IPS DF 6.9 (cell line): Measurements from ENCODE around the gene TRERF1.
"Not testable (repeated sequence)": the region's sequence is repeated elsewhere in the genome, so short reads cannot be mapped to it uniquely, and the experiment has no call there.

Experiments used
- DNase-seq: peaks from one replicate; pipeline ENCODE4 v3.0.0-alpha.2; 2013; ENCODE audit warnings: low read depth, low spot score
- H3K27ac ChIP-seq: one replicate; pipeline ENCODE4 v1.5.1; 2013; ENCODE audit warnings: low read length, control low read depth
- H3K27me3 ChIP-seq: 2 replicates; pipeline ENCODE4 v1.6.1; 2013; ENCODE audit warnings: mild to moderate bottlenecking, low read length; ENCODE audit not compliant: control insufficient read depth, insufficient read depth
- H3K36me3 ChIP-seq: 2 replicates; pipeline ENCODE4 v1.6.1; 2013; ENCODE audit warnings: low read length; ENCODE audit not compliant: control insufficient read depth, insufficient read depth
- H3K4me1 ChIP-seq: 2 replicates; pipeline ENCODE4 v1.6.1; 2013; ENCODE audit warnings: low read length; ENCODE audit not compliant: control insufficient read depth, insufficient read depth
- H3K4me3 ChIP-seq: 2 replicates; pipeline ENCODE4 v1.5.1; 2013; ENCODE audit warnings: mild to moderate bottlenecking, low read length
- H3K9me3 ChIP-seq: 2 replicates; pipeline ENCODE4 v1.6.1; 2013; ENCODE audit warnings: low read length, inconsistent platforms; ENCODE audit not compliant: control insufficient read depth, insufficient read depth
- WGBS: extraction: QIAGEN DNeasy Blood & Tissue Kit; methylation state at CpG from one replicate; pipeline ENCODE4 v1.1.7; 2013; ENCODE audit warnings: mixed read lengths, missing lambda C conversion rate; ENCODE audit not compliant: insufficient read length, insufficient coverage; 5-methylcytosine and 5-hydroxymethylcytosine counted together

TRERF1 gene

DNA sequence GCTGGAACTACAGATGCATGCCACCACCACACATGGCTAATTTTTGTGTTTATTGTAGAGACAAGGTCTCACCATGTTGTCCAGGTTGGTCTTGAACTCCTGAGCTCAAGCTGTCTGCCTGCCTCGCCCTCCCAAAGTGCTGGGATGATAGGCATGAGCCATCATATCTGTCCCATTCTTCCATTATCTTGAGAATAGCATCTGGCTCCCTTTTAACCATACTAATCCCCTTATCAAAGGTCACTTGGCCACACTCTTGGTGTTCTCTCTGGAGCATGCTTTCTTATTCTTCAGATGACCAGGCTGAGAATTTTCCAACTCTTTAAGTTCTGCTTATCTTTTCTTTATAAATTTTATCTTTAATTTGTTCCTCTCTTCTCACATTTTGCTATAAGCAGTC is 15.9 kb upstream of the TRERF1 start:
- no peaks in the 10 kb centered on the region for H3K4me1 ChIP-seq
- H3K36me3 ChIP-seq, result no peaks in the 10 kb centered on the region
- DNase-seq, result no peak
- H3K9me3 ChIP-seq, result no peaks in the 10 kb centered on the region
- no CpG with 5 or more reads among the region's 1 CpG for WGBS
- no peaks in the 10 kb centered on the region for H3K27me3 ChIP-seq
- H3K4me3 ChIP-seq, result no peak overlapping the region
- H3K27ac ChIP-seq, result no peak overlapping the region

DNA sequence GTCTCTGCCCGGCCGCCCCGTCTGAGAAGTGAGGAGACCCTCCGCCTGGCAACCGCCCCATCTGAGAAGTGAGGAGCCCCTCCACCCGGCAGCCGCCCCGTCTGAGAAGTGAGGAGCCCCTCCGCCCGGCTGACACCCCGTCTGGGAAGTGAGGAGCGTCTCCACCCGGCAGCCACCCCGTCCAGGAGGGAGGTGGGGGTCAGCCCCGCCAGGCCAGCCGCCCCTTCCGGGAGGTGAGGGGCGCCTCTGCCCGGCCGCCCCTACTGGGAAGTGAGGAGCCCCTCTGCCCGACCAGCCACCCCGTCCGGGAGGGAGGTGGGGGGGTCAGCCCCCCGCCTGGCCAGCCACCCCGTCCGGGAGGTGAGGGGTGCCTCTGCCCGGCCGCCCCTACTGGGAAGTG is 14.7 kb upstream of the TRERF1 start:
- no CpG with 5 or more reads among the region's 28 CpGs for WGBS

DNA sequence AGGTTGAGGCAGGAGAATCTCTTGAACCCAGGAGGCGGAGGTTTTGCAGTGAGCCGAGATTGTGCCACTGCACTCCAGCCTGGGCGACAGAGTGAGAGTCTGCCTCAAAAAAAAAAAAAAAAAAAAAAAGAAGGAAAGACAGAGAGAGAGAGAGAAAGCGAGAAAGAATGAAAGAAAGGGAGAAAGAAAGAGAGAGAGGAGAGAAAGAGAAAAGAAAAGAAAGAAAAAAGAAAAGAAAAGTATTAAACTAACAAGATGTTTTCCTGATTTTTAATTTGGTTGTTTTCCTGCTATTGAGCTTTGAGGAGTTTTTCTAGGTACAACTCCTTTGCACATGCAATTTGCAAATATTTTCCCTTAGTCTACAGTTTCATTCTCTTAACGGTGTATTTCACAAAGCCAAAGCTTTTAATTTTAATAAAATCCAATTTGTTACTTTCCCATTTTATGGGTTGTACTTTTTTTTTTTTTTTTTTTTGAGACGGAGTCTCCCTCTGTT is 10.8 kb upstream of the TRERF1 start:
- H3K9me3 ChIP-seq, result no peaks in the 10 kb centered on the region
- H3K27ac ChIP-seq, result no peak overlapping the region
- H3K4me1 ChIP-seq, result no peaks in the 10 kb centered on the region
- DNase-seq, result no peak
- H3K4me3 ChIP-seq, result no peak overlapping the region
- H3K36me3 ChIP-seq, result no peaks in the 10 kb centered on the region
- H3K27me3 ChIP-seq, result no peaks in the 10 kb centered on the region
- no CpG with 5 or more reads among the region's 6 CpGs for WGBS

More for the DNA sequence above, 14.7 kb upstream of the TRERF1 start:
- not testable (repeated sequence) for H3K4me3 ChIP-seq, H3K27ac ChIP-seq, H3K9me3 ChIP-seq, H3K27me3 ChIP-seq, DNase-seq, H3K36me3 ChIP-seq, H3K4me1 ChIP-seq

DNA sequence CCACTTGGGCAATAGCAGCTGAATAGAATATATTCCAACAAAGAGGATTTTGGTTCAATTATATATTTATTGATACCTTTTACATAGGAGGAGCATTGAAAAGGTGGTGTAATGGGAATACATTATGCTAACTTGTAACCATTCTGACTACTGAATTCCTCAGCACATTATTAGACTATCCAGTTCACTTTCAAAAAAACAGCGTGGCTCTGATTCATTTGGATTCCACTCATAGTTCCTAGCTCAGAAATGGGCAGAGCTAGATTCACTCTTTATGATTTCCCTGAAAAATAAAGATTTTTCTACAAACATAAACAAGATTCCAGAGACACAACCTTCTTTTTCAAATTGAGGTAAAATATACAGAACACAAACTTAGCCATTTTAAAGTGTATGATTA is 9.2 kb upstream of the TRERF1 start:
- no peak for DNase-seq
- WGBS, result no CpG with 5 or more reads among the region's 1 CpG
- H3K4me1 ChIP-seq, result peaks cover 1% of the 10 kb centered on the region; the same call in 1 of the 2 replicates

DNA sequence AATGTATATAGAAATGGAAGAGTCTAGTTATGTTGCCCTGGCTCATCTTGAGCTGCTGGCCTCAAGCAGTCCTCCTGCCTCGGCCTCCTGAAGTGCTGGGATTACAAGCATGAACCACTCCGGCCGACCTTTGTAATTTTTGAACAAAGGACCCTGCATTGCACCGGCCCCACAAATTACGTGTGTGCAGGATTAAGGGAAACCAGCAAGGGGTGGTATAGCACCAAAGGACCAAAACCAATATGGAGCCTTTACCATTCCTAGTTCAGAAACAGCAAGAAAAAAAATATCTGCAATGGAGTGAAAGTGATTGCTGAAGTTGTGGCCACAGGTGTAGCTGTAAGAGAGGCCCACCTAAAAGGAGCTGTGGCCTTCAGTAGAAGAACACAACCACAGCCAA is 8.2 kb upstream of the TRERF1 start:
- no CpG with 5 or more reads among the region's 5 CpGs for WGBS
- no peak for DNase-seq
- Histone ChIP-seq H3K27me3 (no peaks in the 10 kb centered on the region), H3K36me3 (no peaks in the 10 kb centered on the region), H3K4me1 (peaks cover 1% of the 10 kb centered on the region; the same call in 1 of the 2 replicates), H3K27ac (no peak overlapping the region), H3K9me3 (no peaks in the 10 kb centered on the region), H3K4me3 (no peak overlapping the region)

More for the DNA sequence above, 9.2 kb upstream of the TRERF1 start:
- Histone ChIP-seq H3K4me3 (no peak overlapping the region), H3K36me3 (no peaks in the 10 kb centered on the region), H3K27ac (no peak overlapping the region), H3K9me3 (no peaks in the 10 kb centered on the region), H3K27me3 (no peaks in the 10 kb centered on the region)

DNA sequence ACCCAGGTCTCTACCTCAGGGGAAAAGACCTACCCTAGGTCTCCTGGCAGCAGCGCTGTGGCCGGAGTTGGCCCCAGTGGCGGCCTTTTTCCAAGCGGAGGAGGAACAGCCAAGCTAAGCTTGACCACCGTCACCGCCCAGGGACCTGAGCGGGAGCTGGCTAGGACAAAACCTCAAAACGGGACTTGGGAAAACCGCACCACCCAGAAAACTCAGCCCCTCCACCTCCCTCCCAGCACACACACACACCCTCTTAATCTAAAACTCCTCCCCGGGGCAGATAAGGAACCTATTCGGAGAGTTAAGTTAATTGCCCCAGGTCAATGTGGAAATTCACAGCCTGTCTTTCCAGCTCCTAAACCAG is 2.7 kb upstream of the TRERF1 start:
- H3K27me3 ChIP-seq, result no peaks in the 10 kb centered on the region
- no peak overlapping the region for H3K27ac ChIP-seq
- H3K4me1 ChIP-seq, result peaks cover 3% of the 10 kb centered on the region; the same call in 1 of the 2 replicates
- H3K4me3 ChIP-seq, result peak overlapping the region; percentile 2; the same call in 1 of the 2 replicates
- WGBS, result no CpG with 5 or more reads among the region's 11 CpGs
- no peaks in the 10 kb centered on the region for H3K36me3 ChIP-seq
- H3K9me3 ChIP-seq, result no peaks in the 10 kb centered on the region
- no peak for DNase-seq

DNA sequence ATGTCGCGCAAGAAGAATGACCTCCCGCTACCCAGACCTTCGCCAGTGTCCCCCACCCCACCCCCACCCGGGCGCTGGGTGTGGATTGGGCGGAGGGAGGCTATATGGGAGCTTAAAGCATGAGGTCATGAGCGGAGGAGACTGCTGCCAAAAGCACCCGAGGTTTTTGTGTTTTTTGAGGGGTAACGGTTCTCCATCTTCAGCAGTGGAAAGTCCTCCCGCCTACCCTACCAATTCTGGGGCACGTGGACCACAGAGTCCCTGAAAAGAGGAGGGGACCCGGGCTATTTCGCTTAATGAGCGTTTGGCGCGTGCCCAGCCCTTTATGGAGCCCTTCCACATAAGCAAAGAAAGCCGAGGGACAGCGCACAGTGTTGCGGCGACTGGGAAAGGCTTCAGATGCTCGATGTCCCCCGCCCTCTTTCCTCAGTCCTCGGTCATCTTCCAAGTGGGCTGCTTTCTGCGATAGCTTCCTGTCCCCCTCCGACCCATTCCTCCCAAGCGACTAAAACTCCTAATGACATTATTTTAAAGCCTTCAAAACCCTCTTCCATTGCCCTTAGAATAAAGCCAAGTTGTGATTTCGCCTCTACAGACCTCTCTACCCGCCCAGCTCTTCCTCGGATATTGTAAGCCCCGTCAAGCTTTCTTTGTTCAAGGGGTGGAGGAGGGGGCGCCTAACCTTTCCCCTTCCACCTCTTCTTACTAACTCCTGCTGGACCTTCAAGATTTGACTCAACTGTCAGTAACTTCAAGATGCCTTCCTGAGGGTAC is 2.1 kb upstream of the TRERF1 start:
- Histone ChIP-seq H3K4me3 (peak overlapping the region; percentile 68; the same call in 1 of the 2 replicates), H3K27ac (no peak overlapping the region), H3K27me3 (no peaks in the 10 kb centered on the region), H3K36me3 (no peaks in the 10 kb centered on the region), H3K4me1 (peaks cover 3% of the 10 kb centered on the region; the same call in 1 of the 2 replicates), H3K9me3 (no peaks in the 10 kb centered on the region)
- no peak for DNase-seq
- no CpG with 5 or more reads among the region's 32 CpGs for WGBS

DNA sequence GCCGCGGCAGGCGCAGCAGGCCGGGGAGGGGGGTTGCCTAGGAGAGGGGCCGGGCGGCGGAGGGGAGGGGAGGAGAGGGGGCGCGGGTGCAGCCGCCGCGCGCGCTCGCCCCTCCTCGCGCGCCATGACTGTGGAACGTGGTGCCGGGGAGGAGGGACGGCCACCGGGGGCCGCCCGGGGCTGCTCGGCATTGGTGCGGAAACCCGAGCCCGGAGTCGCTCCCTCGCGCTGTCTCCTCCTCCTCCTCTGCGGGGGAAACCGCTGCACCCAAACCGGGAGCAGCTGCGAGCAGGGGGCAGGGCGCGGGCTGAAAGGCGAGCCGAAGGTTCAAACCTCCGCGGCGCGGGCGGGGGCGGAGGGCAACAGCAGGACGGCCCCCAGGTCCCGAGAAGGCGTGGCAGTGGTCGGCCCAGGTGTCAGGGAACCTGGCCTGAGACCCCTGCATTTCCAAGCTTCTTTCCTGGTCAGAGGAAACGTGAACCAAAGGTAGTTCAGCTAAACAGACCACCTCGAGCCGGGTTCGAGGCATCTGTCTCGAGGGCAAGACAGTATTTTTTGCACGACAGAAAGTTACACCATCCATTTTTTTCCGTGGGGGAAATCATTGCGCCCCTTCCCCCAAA is 1.4 kb upstream of the TRERF1 start:
- no peaks in the 10 kb centered on the region for H3K27me3 ChIP-seq
- H3K36me3 ChIP-seq, result no peaks in the 10 kb centered on the region
- H3K9me3 ChIP-seq, result no peaks in the 10 kb centered on the region
- no CpG with 5 or more reads among the region's 57 CpGs for WGBS
- H3K4me3 ChIP-seq, result peak overlapping the region; percentile 68; the same call in 1 of the 2 replicates
- peaks cover 3% of the 10 kb centered on the region; the same call in 1 of the 2 replicates for H3K4me1 ChIP-seq
- DNase-seq, result no peak
- no peak overlapping the region for H3K27ac ChIP-seq

DNA sequence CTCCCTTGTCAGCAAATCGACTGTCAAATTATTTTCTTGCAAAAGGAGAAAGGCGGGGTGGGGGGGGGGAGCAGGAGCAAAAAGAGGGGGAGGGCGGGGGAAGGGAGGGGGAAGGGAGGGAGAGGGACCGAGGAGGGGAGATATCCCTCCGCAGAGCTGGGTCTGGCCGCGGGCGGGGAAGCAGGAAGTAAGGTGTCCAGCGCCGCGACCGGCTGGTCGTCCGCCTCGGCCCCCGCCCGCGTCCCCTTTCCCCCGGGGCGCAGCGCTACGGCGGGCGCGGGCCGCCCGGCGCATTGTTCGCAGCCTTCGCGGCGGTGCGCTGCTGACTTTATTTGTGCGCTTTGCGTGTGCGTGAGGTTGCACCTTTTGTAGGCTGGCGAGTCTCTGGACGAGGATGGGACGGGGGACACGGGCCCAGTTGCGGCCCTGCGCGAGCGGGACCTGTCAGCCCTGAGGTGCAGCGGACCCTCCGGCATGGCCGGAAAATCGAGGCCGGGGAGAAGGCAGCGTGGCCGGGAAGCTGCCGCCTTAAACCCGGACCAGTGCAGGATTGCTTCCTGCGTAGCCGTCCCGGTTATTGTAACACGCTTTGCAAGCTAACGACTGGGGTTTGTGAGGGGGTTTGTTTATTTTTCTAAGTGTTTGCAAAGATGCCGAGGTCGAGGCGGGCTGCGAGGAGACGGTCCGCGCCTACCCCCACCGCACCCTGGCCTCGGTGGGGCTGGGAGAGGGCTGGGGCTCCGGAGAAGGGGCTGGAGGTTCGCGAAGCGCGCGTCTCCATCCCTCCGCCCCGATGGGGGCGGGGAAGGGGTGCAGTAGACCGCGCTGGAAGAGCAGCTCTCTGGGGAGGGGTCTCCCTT is 675 bp upstream of the TRERF1 start:
- H3K9me3 ChIP-seq, result no peaks in the 10 kb centered on the region
- no peaks in the 10 kb centered on the region for H3K27me3 ChIP-seq
- no CpG with 5 or more reads among the region's 78 CpGs for WGBS
- H3K4me1 ChIP-seq, result peaks cover 3% of the 10 kb centered on the region; the same call in 1 of the 2 replicates
- peak overlapping the region; percentile 68 for H3K4me3 ChIP-seq
- H3K36me3 ChIP-seq, result no peaks in the 10 kb centered on the region
- no peak for DNase-seq
- peak overlapping the region; percentile 11 for H3K27ac ChIP-seq
